Sigmoid colon (tissue), 7 donors: ENCODE measurements around the gene IGSF10. TPM values are rescaled to one million over a fixed set of nuclear protein-coding genes. Genes with fewer than 3 reads are reported as not detected.

ENCODE experiments used
- DNase-seq: peaks from one replicate; pipeline ENCODE4 v3.0.0-alpha.2; 2019
- H3K27ac ChIP-seq, 4 donors: fragments of 200-600 bp; sonication (generic); one replicate each; pipeline ENCODE4 v1.5.1; 2016 to 2019; ENCODE audit warnings: mild to moderate bottlenecking in 1 of 4
- H3K27me3 ChIP-seq, 3 donors: fragments of 200-600 bp; sonication (generic); one replicate each; pipeline ENCODE4 v1.5.1; 2019; ENCODE audit warnings: mild to moderate bottlenecking in 1 of 3
- H3K36me3 ChIP-seq, 4 donors: fragments of 200-600 bp; sonication (generic); one replicate each; pipeline ENCODE4 v1.5.1; 2016 to 2019
- H3K4me1 ChIP-seq, 4 donors: fragments of 200-600 bp; sonication (generic); one replicate each; pipeline ENCODE4 v1.5.1; 2017 to 2019
- H3K4me3 ChIP-seq, 4 donors: fragments of 200-600 bp; sonication (generic); one replicate each; pipeline ENCODE4 v1.5.1; 2017 to 2019; ENCODE audit warnings: mild to moderate bottlenecking in 2 of 4, moderate library complexity in 1 of 4
- H3K9me3 ChIP-seq, 4 donors: fragments of 200-600 bp in 3 of 4; sonication (generic) in 3 of 4; one replicate each; pipeline versions ENCODE4 v1.5.1 to v1.6.1; 2013 to 2019
- EP300 ChIP-seq, 4 donors: sonication (generic); formaldehyde crosslinking; IDR thresholded peaks; one replicate each; pipeline ENCODE4 v1.6.1; 2017; ENCODE audit warnings: antibody characterized with exemption in 4 of 4
- POLR2A ChIP-seq, 2 donors: fragments of 450-650 bp; IDR thresholded peaks; one replicate each; pipeline ENCODE4 v1.6.1; 2016; ENCODE audit warnings: antibody characterized with exemption in 2 of 2, mild to moderate bottlenecking in 2 of 2, moderate library complexity in 2 of 2
- POLR2AphosphoS5 ChIP-seq, 4 donors: sonication (generic); formaldehyde crosslinking; IDR thresholded peaks; one replicate each; pipeline ENCODE4 v1.6.1; 2017; ENCODE audit warnings: antibody characterized with exemption in 4 of 4
- WGBS, 2 donors: extraction: QIAGEN DNeasy Blood & Tissue Kit; methylation state at CpG; one replicate each; pipeline ENCODE4 v1.1.7; 2013; 5-methylcytosine and 5-hydroxymethylcytosine counted together
- intact Hi-C: fragments of 100-400 bp; cut with DNase I; formaldehyde crosslinking; loops from one replicate; pipeline ENCODE4 v1.15.1; 2023
- polyA plus RNA-seq, 3 donors: library from polyadenylated mRNA; stranded (reverse); fragments of 200-250 nt; gene quantifications; one replicate each; pipeline ENCODE4 v1.2.3, GENCODE V29; 2013
- total RNA-seq, 4 donors: library from RNA; depleted of rRNA; stranded (reverse); fragments of >200 nt; gene quantifications; one replicate each; pipeline ENCODE4 v1.1.0, GENCODE V29; 2016
- TF ChIP-seq, protein P1 (sequence below), 4 experiments: fragments of 450-650 bp in 3 of 4; fragments of 200-600 bp in 1 of 4; IDR thresholded peaks; one replicate each; pipeline ENCODE4 v1.5.1; 2016 to 2019; ENCODE audit warnings: antibody characterized with exemption in 4 of 4, mild to moderate bottlenecking in 3 of 4, moderate library complexity in 2 of 4
- donor health status: healthy with polysubstance abuse.
- donor health status: Bipolar disorder and iron deficiency.
- donor health status: healthy.

The IGSF10 gene
- total and polyA plus RNA-seq, 7 donors = 0.41 to 7.2 (median 0.70) TPM

DNA sequence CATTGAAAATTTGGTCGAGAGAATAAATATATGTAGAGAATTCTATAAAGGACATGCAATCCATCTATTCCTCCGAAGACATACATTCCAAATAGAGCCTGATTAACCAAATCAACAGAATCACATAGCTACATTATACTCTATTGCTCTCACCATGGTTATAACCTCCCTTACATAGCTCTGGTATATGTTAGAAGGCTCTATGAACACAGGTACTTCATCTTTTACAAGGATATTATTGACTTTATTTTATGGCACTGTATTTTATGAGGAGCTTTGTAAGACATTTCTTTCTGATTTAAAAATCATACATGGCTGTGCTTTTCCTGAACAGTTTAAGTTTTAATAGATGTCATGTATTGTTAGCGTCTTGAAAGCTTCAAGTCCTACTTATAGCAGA is 4.8 kb downstream of the IGSF10 start:
- no peak for DNase-seq
- peaks cover 0 to 4% (median 0%) of the 10 kb centered on the region in 3 donors for H3K27me3 ChIP-seq
- H3K4me3 ChIP-seq = no peak overlapping the region
- TF ChIP-seq POLR2A (IDR thresholded peaks at IDR 0.05) (no peak), EP300 (IDR thresholded peaks at IDR 0.05) (no peak), POLR2AphosphoS5 (IDR thresholded peaks at IDR 0.05) (no peak)
- TF ChIP-seq, protein P1, sequence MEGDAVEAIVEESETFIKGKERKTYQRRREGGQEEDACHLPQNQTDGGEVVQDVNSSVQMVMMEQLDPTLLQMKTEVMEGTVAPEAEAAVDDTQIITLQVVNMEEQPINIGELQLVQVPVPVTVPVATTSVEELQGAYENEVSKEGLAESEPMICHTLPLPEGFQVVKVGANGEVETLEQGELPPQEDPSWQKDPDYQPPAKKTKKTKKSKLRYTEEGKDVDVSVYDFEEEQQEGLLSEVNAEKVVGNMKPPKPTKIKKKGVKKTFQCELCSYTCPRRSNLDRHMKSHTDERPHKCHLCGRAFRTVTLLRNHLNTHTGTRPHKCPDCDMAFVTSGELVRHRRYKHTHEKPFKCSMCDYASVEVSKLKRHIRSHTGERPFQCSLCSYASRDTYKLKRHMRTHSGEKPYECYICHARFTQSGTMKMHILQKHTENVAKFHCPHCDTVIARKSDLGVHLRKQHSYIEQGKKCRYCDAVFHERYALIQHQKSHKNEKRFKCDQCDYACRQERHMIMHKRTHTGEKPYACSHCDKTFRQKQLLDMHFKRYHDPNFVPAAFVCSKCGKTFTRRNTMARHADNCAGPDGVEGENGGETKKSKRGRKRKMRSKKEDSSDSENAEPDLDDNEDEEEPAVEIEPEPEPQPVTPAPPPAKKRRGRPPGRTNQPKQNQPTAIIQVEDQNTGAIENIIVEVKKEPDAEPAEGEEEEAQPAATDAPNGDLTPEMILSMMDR (IDR thresholded peaks at IDR 0.05) = no peak
- no peaks in the 10 kb centered on the region for H3K9me3 ChIP-seq
- intact Hi-C loops = no loop called here
- H3K4me1 ChIP-seq = peaks cover 0 to 24% (median 8%) of the 10 kb centered on the region in 4 donors
- WGBS, 2 donors = 13 to 67% methylated on average over 3 of the region's 3 CpGs
- H3K36me3 ChIP-seq = no peaks in the 10 kb centered on the region
- no peak overlapping the region for H3K27ac ChIP-seq

DNA sequence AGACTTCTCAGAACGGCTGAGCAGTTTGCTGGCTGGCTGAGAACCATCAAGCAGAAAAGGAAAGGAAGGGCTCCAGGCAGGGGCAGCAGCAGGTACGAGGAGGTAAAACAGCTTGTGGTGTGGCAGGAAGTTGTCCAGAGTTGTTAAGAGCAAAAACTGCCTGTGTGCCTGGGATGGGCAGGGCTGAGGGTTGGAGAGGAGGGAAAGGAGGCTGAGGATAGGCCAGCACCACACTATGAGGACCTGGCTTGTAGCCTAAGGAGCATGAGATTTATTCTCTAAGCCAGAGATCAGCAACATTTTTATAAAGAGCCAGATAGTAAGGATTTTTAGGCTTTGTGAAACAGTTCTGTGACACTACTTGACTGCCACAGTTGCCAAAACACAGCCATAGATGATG is 8.0 kb downstream of the IGSF10 start:
- WGBS, 2 donors = 21 to 40% methylated on average over 2 of the region's 2 CpGs
- intact Hi-C loops = no loop called here
- DNase-seq = no peak
- Histone ChIP-seq H3K27me3 (no peaks in the 10 kb centered on the region), H3K27ac (no peak overlapping the region), H3K9me3 (no peaks in the 10 kb centered on the region), H3K4me3 (no peak overlapping the region), H3K4me1 (peaks cover 0 to 5% (median 0%) of the 10 kb centered on the region in 4 donors), H3K36me3 (no peaks in the 10 kb centered on the region)
- TF ChIP-seq POLR2AphosphoS5 (IDR thresholded peaks at IDR 0.05) (no peak), POLR2A (IDR thresholded peaks at IDR 0.05) (no peak), EP300 (IDR thresholded peaks at IDR 0.05) (no peak)
- TF ChIP-seq, protein P1 (IDR thresholded peaks at IDR 0.05) = no peak

DNA sequence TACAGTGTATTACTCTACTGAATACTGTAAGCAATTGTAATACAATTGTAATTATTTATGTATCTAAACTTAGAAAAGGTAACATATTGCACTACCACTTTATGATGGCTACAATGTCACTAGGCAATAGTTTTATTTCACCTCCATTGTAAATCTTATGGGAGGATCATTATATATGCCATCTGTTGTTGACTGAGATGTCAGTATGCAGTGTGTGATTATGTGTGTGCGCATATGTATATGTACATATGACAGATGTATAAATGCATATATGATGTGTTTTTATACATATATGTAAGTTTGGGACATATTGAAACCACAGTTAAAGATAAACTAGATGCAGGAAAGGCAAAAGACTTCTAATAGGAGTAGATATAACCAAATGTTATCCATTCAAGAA is 8.5 kb downstream of the IGSF10 start:
- 40% methylated on average over 1 of the region's 1 CpG for WGBS, 2 donors
- Histone ChIP-seq H3K27me3 (no peaks in the 10 kb centered on the region), H3K36me3 (no peaks in the 10 kb centered on the region), H3K4me1 (peaks cover 0 to 5% (median 0%) of the 10 kb centered on the region in 4 donors), H3K27ac (no peak overlapping the region), H3K4me3 (no peak overlapping the region), H3K9me3 (no peaks in the 10 kb centered on the region)
- intact Hi-C loops = no loop called here
- DNase-seq = no peak
- TF ChIP-seq, protein P1 (IDR thresholded peaks at IDR 0.05) = no peak
- no peak for TF ChIP-seq POLR2A (IDR thresholded peaks at IDR 0.05)
- TF ChIP-seq POLR2AphosphoS5 (IDR thresholded peaks at IDR 0.05) = no peak
- TF ChIP-seq EP300 (IDR thresholded peaks at IDR 0.05) = no peak

DNA sequence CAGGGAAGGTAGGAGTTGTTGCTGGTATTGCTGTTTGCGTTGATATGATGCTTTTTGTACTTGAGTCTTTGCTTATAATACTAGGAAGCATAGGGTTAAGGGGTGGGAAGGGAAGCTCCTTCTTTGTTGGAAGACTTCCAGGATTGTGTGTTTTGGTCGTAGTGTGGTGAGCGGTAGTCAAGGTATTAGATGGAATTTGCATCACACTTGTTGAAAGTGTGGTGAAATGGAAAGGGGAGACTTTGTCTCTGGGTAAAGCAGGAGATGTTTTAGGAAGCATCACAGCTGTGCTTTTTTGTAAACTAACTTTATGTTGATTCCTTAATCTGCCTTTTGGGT is 14.9 kb downstream of the IGSF10 start:
- H3K9me3 ChIP-seq = no peaks in the 10 kb centered on the region
- TF ChIP-seq POLR2A (IDR thresholded peaks at IDR 0.05) = no peak
- TF ChIP-seq POLR2AphosphoS5 (IDR thresholded peaks at IDR 0.05) = no peak
- no peak for TF ChIP-seq EP300 (IDR thresholded peaks at IDR 0.05)
- TF ChIP-seq, protein P1 (IDR thresholded peaks at IDR 0.05) = no peak
- H3K4me1 ChIP-seq = no peaks in the 10 kb centered on the region
- H3K36me3 ChIP-seq = no peaks in the 10 kb centered on the region
- DNase-seq = no peak
- H3K27me3 ChIP-seq = no peaks in the 10 kb centered on the region
- intact Hi-C loops = no loop called here
- H3K4me3 ChIP-seq = no peak overlapping the region
- WGBS, 2 donors = 63 to 74% methylated on average over 3 of the region's 3 CpGs
- H3K27ac ChIP-seq = no peak overlapping the region

DNA sequence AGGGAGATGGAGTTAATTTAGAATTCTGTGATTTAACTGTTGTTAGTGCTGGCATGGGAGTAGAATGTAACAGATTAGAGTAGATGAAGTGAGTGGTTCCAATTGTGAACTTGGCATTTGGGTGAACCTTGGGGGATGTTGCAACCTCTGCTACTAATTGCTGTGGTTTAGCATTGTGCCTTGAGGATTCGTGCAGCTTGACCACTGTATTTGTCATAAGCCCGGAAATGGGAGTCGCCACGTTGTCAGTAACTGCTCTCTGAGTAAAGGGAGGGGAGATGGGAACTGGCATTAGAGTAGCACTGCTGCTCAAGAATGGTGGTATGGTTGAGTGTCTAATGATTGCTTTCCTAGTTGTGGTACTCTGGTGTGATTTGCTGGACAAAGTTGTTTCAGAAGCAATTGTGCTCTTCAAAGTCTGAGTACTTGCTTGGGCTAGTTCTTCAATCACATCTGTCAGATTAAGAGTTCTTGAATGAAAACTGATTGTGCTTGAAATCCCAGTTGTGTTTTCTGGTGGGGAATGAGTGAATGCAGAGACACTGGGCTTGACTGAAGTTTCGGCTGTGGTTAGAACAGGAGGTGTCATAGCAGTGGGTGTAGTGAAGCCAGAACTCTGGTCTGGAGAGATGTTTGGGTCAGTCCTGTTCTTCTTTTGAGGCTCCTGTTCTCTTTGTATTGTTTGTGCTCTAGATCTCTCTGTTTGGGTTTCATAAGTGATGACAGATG is 15.4 kb downstream of the IGSF10 start:
- Histone ChIP-seq H3K27ac (no peak overlapping the region), H3K4me1 (no peaks in the 10 kb centered on the region), H3K36me3 (no peaks in the 10 kb centered on the region), H3K9me3 (no peaks in the 10 kb centered on the region), H3K4me3 (no peak overlapping the region), H3K27me3 (no peaks in the 10 kb centered on the region)
- TF ChIP-seq EP300 (IDR thresholded peaks at IDR 0.05) (no peak), POLR2AphosphoS5 (IDR thresholded peaks at IDR 0.05) (no peak), POLR2A (IDR thresholded peaks at IDR 0.05) (no peak)
- TF ChIP-seq, protein P1 (IDR thresholded peaks at IDR 0.05) = no peak
- DNase-seq = no peak
- intact Hi-C loops = no loop called here
- 84 to 89% methylated on average over 5 of the region's 5 CpGs for whole genome bisulfite sequencing, 2 donors
